Kidney epithelial cell (primary cell): ENCODE data around the gene FAM98C. TPM values are rescaled to one million over a fixed set of nuclear protein-coding genes. Genes with fewer than 3 reads are reported as not detected.

Experiments
- DNase-seq: peaks from one replicate; pipeline ENCODE4 v3.0.0-alpha.2; 2010; ENCODE audit warnings: low read depth
- H3K27me3 ChIP-seq: 2 replicates; pipeline ENCODE4 v1.6.0; 2011; ENCODE audit warnings: low read length; ENCODE audit not compliant: control insufficient read depth, insufficient read depth
- H3K36me3 ChIP-seq: 2 replicates; pipeline ENCODE4 v1.5.1; 2011; ENCODE audit warnings: low read length; ENCODE audit not compliant: control insufficient read depth, insufficient read depth
- H3K4me3 ChIP-seq: 2 replicates; pipeline ENCODE4 v1.5.1; 2011; ENCODE audit warnings: low read depth, mild to moderate bottlenecking, control low read depth, low read length
- CTCF ChIP-seq: IDR thresholded peaks from 2 replicates; pipeline ENCODE4 v1.5.1; 2011; ENCODE audit warnings: mild to moderate bottlenecking, moderate library complexity, low read length, control low read depth, inconsistent platforms; ENCODE audit not compliant: insufficient read depth, poor library complexity, severe bottlenecking
- total RNA-seq: library from RNA; depleted of rRNA; stranded (reverse); fragments of >200 nt; gene quantifications from 2 replicates; pipeline ENCODE4 v1.2.3, GENCODE V29; 2015

Gene FAM98C
- total RNA-seq, 1 donor from 2014 or later = 17.8 TPM

GRCh38 chr19:38449518-38449917 lies 46.6 kb downstream of the FAM98C start:
- H3K36me3 ChIP-seq = no peaks in the 10 kb centered on the region
- TF ChIP-seq CTCF = no peak
- H3K27me3 ChIP-seq = no peaks in the 10 kb centered on the region
- H3K4me3 ChIP-seq = no peak overlapping the region
- no peak for DNase-seq

- no peak for TF ChIP-seq CTCF
- no peak for DNase-seq
- H3K4me3 ChIP-seq = no peak overlapping the region
- no peaks in the 10 kb centered on the region for H3K36me3 ChIP-seq
- no peaks in the 10 kb centered on the region for H3K27me3 ChIP-seq
Observed at GRCh38 chr19:38451036-38451435, 48.1 kb downstream of the FAM98C start.

GRCh38 chr19:38451629-38452028 lies 48.7 kb downstream of the FAM98C start:
- H3K27me3 ChIP-seq = no peaks in the 10 kb centered on the region
- H3K36me3 ChIP-seq = no peaks in the 10 kb centered on the region
- no peak for TF ChIP-seq CTCF
- H3K4me3 ChIP-seq = no peak overlapping the region
- no peak for DNase-seq

GRCh38 chr19:38452430-38453366 lies 49.8 kb downstream of the FAM98C start:
- Histone ChIP-seq H3K27me3 (no peaks in the 10 kb centered on the region), H3K36me3 (no peaks in the 10 kb centered on the region), H3K4me3 (no peak overlapping the region)
- no peak for DNase-seq
- no peak for TF ChIP-seq CTCF

GRCh38 chr19:38453596-38453995 lies 50.7 kb downstream of the FAM98C start:
- no peak for TF ChIP-seq CTCF
- Histone ChIP-seq H3K36me3 (no peaks in the 10 kb centered on the region), H3K4me3 (no peak overlapping the region), H3K27me3 (no peaks in the 10 kb centered on the region)
- DNase-seq = no peak
